ENCODE measurements around the gene TIAM2. TPM values are rescaled to one million over a fixed set of nuclear protein-coding genes. Genes with fewer than 3 reads are reported as not detected.
A peak's percentile ranks its signal among the peaks of the same experiment; 100 is the strongest.

Gene TIAM2
- total RNA-seq, 1 donor from 2014 or later = 3.7 TPM

DNA sequence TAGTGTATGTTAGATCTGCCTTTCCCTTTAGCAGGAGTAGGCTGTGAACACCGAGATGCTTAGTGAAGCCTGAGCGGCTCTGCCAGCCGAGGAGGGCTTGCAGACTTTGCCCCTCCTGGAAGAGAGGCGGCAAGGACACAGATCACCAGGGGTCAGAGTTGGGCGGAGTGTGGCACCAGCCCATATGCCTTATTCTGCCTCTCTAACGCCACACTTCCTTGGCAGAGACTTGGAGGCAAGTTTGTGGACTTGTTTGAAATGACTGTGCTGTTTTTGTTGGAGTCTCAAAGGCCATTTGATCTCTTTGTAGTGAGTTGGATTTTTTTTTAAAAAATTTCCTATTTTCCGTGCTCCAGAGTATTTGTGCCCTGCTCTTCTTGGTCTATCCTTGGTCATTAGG, 224.2 kb downstream of the TIAM2 start:
- no peaks in the 10 kb centered on the region for H3K9me3 ChIP-seq
- no peak for DNase-seq (ENCODE audit: low spot score in 2 of 2)
- peak overlapping the region in 1 of 2 donors; percentile 5 for H3K4me3 ChIP-seq

DNA sequence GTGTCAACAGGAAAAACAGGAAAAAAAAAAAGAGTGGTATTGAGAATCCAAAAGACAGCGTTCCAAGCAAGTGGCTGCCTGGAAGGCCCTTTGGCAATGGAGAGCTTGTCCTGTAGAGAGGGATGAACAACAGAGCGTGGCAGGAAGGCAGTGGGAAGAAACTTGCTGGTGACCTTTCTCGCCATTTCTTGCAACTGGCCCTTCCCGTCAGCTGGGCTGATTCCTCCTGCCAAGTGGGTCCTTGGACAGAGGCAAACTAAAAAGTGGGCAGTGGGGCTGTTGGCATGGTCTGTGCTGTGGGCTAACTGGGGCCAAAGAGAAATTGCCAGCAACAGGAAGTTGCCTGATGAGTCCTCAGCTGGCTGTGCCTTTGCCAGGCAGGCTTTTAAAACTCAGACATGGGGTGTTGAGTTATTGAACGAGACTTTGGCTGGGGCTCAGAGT, 224.8 kb downstream of the TIAM2 start:
- peak overlapping the region in 1 of 2 donors; percentile 5 for H3K4me3 ChIP-seq
- TF ChIP-seq CTCF (IDR thresholded peaks at IDR 0.05) = no peak
- no peak for DNase-seq (ENCODE audit: low spot score in 2 of 2)
- H3K27me3 ChIP-seq = no peaks in the 10 kb centered on the region
- peak overlapping the region; percentile 77 to 81 for H3K27ac ChIP-seq
- H3K4me1 ChIP-seq = peaks cover 11 to 14% of the 10 kb centered on the region in 2 donors
- H3K36me3 ChIP-seq = no peaks in the 10 kb centered on the region
- intact Hi-C loops (cut with DNase I) = no loop called here
- H3K9me3 ChIP-seq = no peaks in the 10 kb centered on the region

More for the DNA sequence above, 224.2 kb downstream of the TIAM2 start:
- Histone ChIP-seq H3K4me1 (peaks cover 11 to 14% of the 10 kb centered on the region in 2 donors), H3K36me3 (no peaks in the 10 kb centered on the region), H3K27me3 (no peaks in the 10 kb centered on the region), H3K27ac (peak overlapping the region; percentile 77 to 81)
- no peak for TF ChIP-seq CTCF (IDR thresholded peaks at IDR 0.05)
- intact Hi-C loops (cut with DNase I) = no loop called here

- no peak for TF ChIP-seq CTCF (IDR thresholded peaks at IDR 0.05)
- H3K9me3 ChIP-seq = no peaks in the 10 kb centered on the region
- intact Hi-C loops (cut with DNase I) = no loop called here
- H3K4me3 ChIP-seq = no peak overlapping the region
- DNase-seq (ENCODE audit: low spot score in 2 of 2) = no peak
- no peak overlapping the region for H3K27ac ChIP-seq
- H3K4me1 ChIP-seq = peaks cover 11 to 14% of the 10 kb centered on the region in 2 donors
- no peaks in the 10 kb centered on the region for H3K27me3 ChIP-seq
- no peaks in the 10 kb centered on the region for H3K36me3 ChIP-seq
Measured at GRCh38 chr6:155221086-155221485, 226.0 kb downstream of the TIAM2 start.

GRCh38 chr6:155222506-155222905, 227.4 kb downstream of the TIAM2 start:
- no peak overlapping the region for H3K4me3 ChIP-seq
- no peaks in the 10 kb centered on the region for H3K9me3 ChIP-seq
- no peaks in the 10 kb centered on the region for H3K27me3 ChIP-seq
- H3K36me3 ChIP-seq = no peaks in the 10 kb centered on the region
- no peak for TF ChIP-seq CTCF (IDR thresholded peaks at IDR 0.05)
- no peak for DNase-seq (ENCODE audit: low spot score in 2 of 2)
- peaks cover 11 to 14% of the 10 kb centered on the region in 2 donors for H3K4me1 ChIP-seq
- no peak overlapping the region for H3K27ac ChIP-seq
- intact Hi-C loops (cut with DNase I) = no loop called here

GRCh38 chr6:155223646-155224451, 228.7 kb downstream of the TIAM2 start:
- Histone ChIP-seq H3K9me3 (no peaks in the 10 kb centered on the region), H3K27me3 (no peaks in the 10 kb centered on the region), H3K4me3 (no peak overlapping the region), H3K27ac (no peak overlapping the region), H3K36me3 (no peaks in the 10 kb centered on the region), H3K4me1 (peaks cover 11 to 19% of the 10 kb centered on the region in 2 donors)
- intact Hi-C loops (cut with DNase I) = no loop called here
- no peak for DNase-seq (ENCODE audit: low spot score in 2 of 2)
- TF ChIP-seq CTCF (IDR thresholded peaks at IDR 0.05) = no peak

Data from ascending aorta (tissue), 2 donors.